Germinal center (tissue), 1 donor: ENCODE measurements around the gene ODF2.
"Not testable (repeated sequence)": the region's sequence is repeated elsewhere in the genome, so short reads cannot be mapped to it uniquely, and the experiment has no call there.

Experiments
- DNase-seq: peaks from one replicate; pipeline ENCODE4 v3.0.0; 2012; ENCODE audit warnings: mixed read lengths, low spot score

ODF2 gene

GRCh38 chr9:128455849-128456612 lies at the start of gene ODF2:
TSS of gene ODF2 (plus strand) at chr9:128456006. CDS start at chr9:128456092, 86 bp downstream.
- peak; percentile 100 for DNase-seq

GRCh38 chr9:128406848-128407391 lies 48.9 kb upstream of the ODF2 start:
- DNase-seq = no peak

GRCh38 chr9:128408963-128409431 lies 46.8 kb upstream of the ODF2 start:
- DNase-seq = no peak

GRCh38 chr9:128409450-128409849 lies 46.4 kb upstream of the ODF2 start:
- no peak for DNase-seq

GRCh38 chr9:128409978-128410377 lies 45.8 kb upstream of the ODF2 start:
- no peak for DNase-seq

- DNase-seq = no peak
Observed at GRCh38 chr9:128411364-128412119, 44.3 kb upstream of the ODF2 start.

- peak; percentile 17 for DNase-seq
Observed at GRCh38 chr9:128412120-128412790, 43.6 kb upstream of the ODF2 start.

- not testable (repeated sequence) for DNase-seq
Observed at GRCh38 chr9:128413728-128414127, 42.1 kb upstream of the ODF2 start.

- DNase-seq = no peak
Observed at GRCh38 chr9:128414461-128414860, 41.3 kb upstream of the ODF2 start.

GRCh38 chr9:128415281-128415680 lies 40.5 kb upstream of the ODF2 start:
- no peak for DNase-seq

GRCh38 chr9:128416014-128416413 lies 39.8 kb upstream of the ODF2 start:
- DNase-seq = no peak

GRCh38 chr9:128416432-128417019 lies 39.3 kb upstream of the ODF2 start:
- DNase-seq = no peak

- no peak for DNase-seq
Observed at GRCh38 chr9:128419061-128419925, 36.5 kb upstream of the ODF2 start.

GRCh38 chr9:128420060-128420650 lies 35.7 kb upstream of the ODF2 start:
- peak; percentile 81 for DNase-seq

- peak; percentile 87 for DNase-seq
Observed at GRCh38 chr9:128420651-128421481, 34.9 kb upstream of the ODF2 start, which contains the start of gene CERCAM. TSS of gene CERCAM (plus strand) at chr9:128420857. CDS start at chr9:128420878, 21 bp downstream.

GRCh38 chr9:128421482-128421996 lies 34.3 kb upstream of the ODF2 start:
- DNase-seq = no peak

- not testable (repeated sequence) for DNase-seq
Observed at GRCh38 chr9:128422022-128422782, 33.6 kb upstream of the ODF2 start.

- no peak for DNase-seq
Observed at GRCh38 chr9:128422783-128423150, 33.0 kb upstream of the ODF2 start.

GRCh38 chr9:128423356-128423755 lies 32.5 kb upstream of the ODF2 start:
- DNase-seq = not testable (repeated sequence)
